ENCODE measurements around the gene GOLGA6L25.
"Not testable (repeated sequence)": the region's sequence is repeated elsewhere in the genome, so short reads cannot be mapped to it uniquely, and the experiment has no call there.

GOLGA6L25 gene

GRCh38 chr15:28553268-28553667, at the start of gene GOLGA6L25:
TSS of gene GOLGA6L25 (plus strand) at chr15:28553568. CDS start at chr15:28553629, 61 bp downstream.
- not testable (repeated sequence) for DNase-seq (ENCODE audit: low read depth)

GRCh38 chr15:28508217-28508889, 45.0 kb upstream of the GOLGA6L25 start:
- not testable (repeated sequence) for DNase-seq (ENCODE audit: low read depth)

GRCh38 chr15:28514128-28514527, 39.2 kb upstream of the GOLGA6L25 start:
- DNase-seq (ENCODE audit: low read depth): not testable (repeated sequence)

GRCh38 chr15:28515208-28515607, 38.2 kb upstream of the GOLGA6L25 start:
- not testable (repeated sequence) for DNase-seq (ENCODE audit: low read depth)

- not testable (repeated sequence) for DNase-seq (ENCODE audit: low read depth)
Measured at GRCh38 chr15:28532954-28533353, 20.4 kb upstream of the GOLGA6L25 start, which contains the start of gene GOLGA8G. TSS of gene GOLGA8G (minus strand) at chr15:28532971. CDS start at chr15:28532909, 62 bp downstream.

GRCh38 chr15:28573351-28573750, 20.0 kb downstream of the GOLGA6L25 start:
- DNase-seq (ENCODE audit: low read depth): not testable (repeated sequence)

GRCh38 chr15:28588977-28589606, 35.7 kb downstream of the GOLGA6L25 start:
- DNase-seq (ENCODE audit: low read depth): not testable (repeated sequence)

GRCh38 chr15:28589769-28590168, 36.4 kb downstream of the GOLGA6L25 start:
- DNase-seq (ENCODE audit: low read depth): not testable (repeated sequence)

GRCh38 chr15:28592395-28592794, 39.0 kb downstream of the GOLGA6L25 start:
- not testable (repeated sequence) for DNase-seq (ENCODE audit: low read depth)

- DNase-seq (ENCODE audit: low read depth): not testable (repeated sequence)
Measured at GRCh38 chr15:28593424-28594129, 40.2 kb downstream of the GOLGA6L25 start.

- not testable (repeated sequence) for DNase-seq (ENCODE audit: low read depth)
Measured at GRCh38 chr15:28597471-28597870, 44.1 kb downstream of the GOLGA6L25 start.

GRCh38 chr15:28598209-28598608, 44.8 kb downstream of the GOLGA6L25 start:
- not testable (repeated sequence) for DNase-seq (ENCODE audit: low read depth)

GRCh38 chr15:28602152-28602551, 48.8 kb downstream of the GOLGA6L25 start:
- not testable (repeated sequence) for DNase-seq (ENCODE audit: low read depth)

Measured in amniotic epithelial cell (primary cell).